Measurements from ENCODE around the gene CFAP20DC.

CFAP20DC gene

GRCh38 chr3:58888087-58888486 lies 161.7 kb downstream of the CFAP20DC start:
- Histone ChIP-seq H3K9me3 (ENCODE audit: control insufficient read depth, insufficient read depth, low read length) (no peaks in the 10 kb centered on the region), H3K4me1 (ENCODE audit: control insufficient read depth, low read length) (0 out of 2 replicates have a peak, but pooled peaks cover 5% of the 10 kb centered on the region), H3K4me3 (ENCODE audit: low read length) (no peak overlapping the region), H4K20me1 (ENCODE audit: control insufficient read depth, insufficient read depth, low read depth, low read length) (no peaks in the 10 kb centered on the region), H3K4me2 (ENCODE audit: low read length) (no peak overlapping the region), H3K27me3 (ENCODE audit: control insufficient read depth, low read length) (no peaks in the 10 kb centered on the region), H3F3A (ENCODE audit: control insufficient read depth, insufficient read depth) (no peaks in the 10 kb centered on the region), H3K27ac (ENCODE audit: low read depth, low read length) (no peak overlapping the region), H3K9me2 (replicated peaks; ENCODE audit: control insufficient read depth, low read length) (no peaks in the 10 kb centered on the region), H3K36me3 (ENCODE audit: control insufficient read depth, low read length) (no peaks in the 10 kb centered on the region), H3K79me2 (ENCODE audit: control insufficient read depth, low read length) (no peaks in the 10 kb centered on the region)
- no peak for TF ChIP-seq CTCF (IDR thresholded peaks at IDR 0.05; ENCODE audit: low read depth, low read length, poor library complexity, severe bottlenecking)
- no peak for TF ChIP-seq EZH2phosphoT487 (IDR thresholded peaks at IDR 0.05; ENCODE audit: borderline replicate concordance, low read length)

- no peak overlapping the region for H3K27ac ChIP-seq (ENCODE audit: low read depth, low read length)
- H3K4me2 ChIP-seq (ENCODE audit: low read length) = no peak overlapping the region
- H3K4me1 ChIP-seq (ENCODE audit: control insufficient read depth, low read length) = peaks cover 18% of the 10 kb centered on the region
- H3K79me2 ChIP-seq (ENCODE audit: control insufficient read depth, low read length) = no peaks in the 10 kb centered on the region
- H4K20me1 ChIP-seq (ENCODE audit: control insufficient read depth, insufficient read depth, low read depth, low read length) = no peaks in the 10 kb centered on the region
- H3K9me3 ChIP-seq (ENCODE audit: control insufficient read depth, insufficient read depth, low read length) = no peaks in the 10 kb centered on the region
- TF ChIP-seq EZH2phosphoT487 (IDR thresholded peaks at IDR 0.05; ENCODE audit: borderline replicate concordance, low read length) = no peak
- TF ChIP-seq CTCF (IDR thresholded peaks at IDR 0.05; ENCODE audit: low read depth, low read length, poor library complexity, severe bottlenecking) = no peak
- no peak overlapping the region for H3K4me3 ChIP-seq (ENCODE audit: low read length)
- no peaks in the 10 kb centered on the region for H3K36me3 ChIP-seq (ENCODE audit: control insufficient read depth, low read length)
- H3K9me2 ChIP-seq (replicated peaks; ENCODE audit: control insufficient read depth, low read length) = no peaks in the 10 kb centered on the region
- H3K27me3 ChIP-seq (ENCODE audit: control insufficient read depth, low read length) = no peaks in the 10 kb centered on the region
- H3F3A ChIP-seq (ENCODE audit: control insufficient read depth, insufficient read depth) = no peaks in the 10 kb centered on the region
These were observed 165.4 kb downstream of the CFAP20DC start for GRCh38 chr3:58884453-58884852.

- TF ChIP-seq CTCF (IDR thresholded peaks at IDR 0.05; ENCODE audit: low read depth, low read length, poor library complexity, severe bottlenecking) (no peak), EZH2phosphoT487 (IDR thresholded peaks at IDR 0.05; ENCODE audit: borderline replicate concordance, low read length) (no peak)
- H3K27ac ChIP-seq (ENCODE audit: low read depth, low read length) = no peak overlapping the region
These were observed 169.6 kb downstream of the CFAP20DC start for GRCh38 chr3:58880182-58880581.

More at GRCh38 chr3:58880182-58880581, 169.6 kb downstream of the CFAP20DC start:
- H4K20me1 ChIP-seq (ENCODE audit: control insufficient read depth, insufficient read depth, low read depth, low read length) = no peaks in the 10 kb centered on the region
- H3K9me2 ChIP-seq (replicated peaks; ENCODE audit: control insufficient read depth, low read length) = no peaks in the 10 kb centered on the region; the same call in 1 of the 2 replicates
- no peaks in the 10 kb centered on the region for H3F3A ChIP-seq (ENCODE audit: control insufficient read depth, insufficient read depth)
- no peak overlapping the region for H3K4me2 ChIP-seq (ENCODE audit: low read length)
- H3K9me3 ChIP-seq (ENCODE audit: control insufficient read depth, insufficient read depth, low read length) = no peaks in the 10 kb centered on the region
- peaks cover 26% of the 10 kb centered on the region for H3K4me1 ChIP-seq (ENCODE audit: control insufficient read depth, low read length)
- no peaks in the 10 kb centered on the region for H3K79me2 ChIP-seq (ENCODE audit: control insufficient read depth, low read length)
- H3K4me3 ChIP-seq (ENCODE audit: low read length) = no peak overlapping the region
- H3K36me3 ChIP-seq (ENCODE audit: control insufficient read depth, low read length) = no peaks in the 10 kb centered on the region
- H3K27me3 ChIP-seq (ENCODE audit: control insufficient read depth, low read length) = no peaks in the 10 kb centered on the region
